B cell (primary cell): Measurements from ENCODE around the gene TSC22D1. TPM values are rescaled to one million over a fixed set of nuclear protein-coding genes. Genes with fewer than 3 reads are reported as not detected.
"Not testable (repeated sequence)": the region's sequence is repeated elsewhere in the genome, so short reads cannot be mapped to it uniquely, and the experiment has no call there.

Experiments used
- ATAC-seq: fragments of 200-7000 bp; cut with Tn5 transposase; one replicate; pipeline ENCODE4 v1.10.0; 2021; ENCODE audit warnings: low read depth, mild to moderate bottlenecking, moderate number of reproducible peaks, moderate library complexity
- CTCF ChIA-PET: fragments of 350-600 bp; sonication (Branson Sonifier 250); formaldehyde crosslinking; loops from one replicate; lab custom pipeline; 2021; ENCODE audit warnings: antibody characterized with exemption, inconsistent platforms; lab: Charles Lee
- POLR2A ChIA-PET: fragments of 350-600 bp; sonication (Branson Sonifier 250); formaldehyde crosslinking; loops from one replicate; lab custom pipeline; 2021; ENCODE audit warnings: antibody characterized with exemption; lab: Charles Lee
- DNase-seq: peaks from one replicate; pipeline ENCODE4 v3.0.0; 2013
- H2AFZ ChIP-seq: 2 replicates; pipeline ENCODE4 v1.6.1; 2012; ENCODE audit warnings: mild to moderate bottlenecking, low read depth, low read length; ENCODE audit not compliant: insufficient read depth, poor library complexity, severe bottlenecking
- H3K27ac ChIP-seq, 2 donors: 1 replicate in 1 of 2; 2 replicates in 1 of 2; pipeline ENCODE4 v1.5.1; 2012 to 2013; ENCODE audit warnings: low read length in 2 of 2, mild to moderate bottlenecking in 2 of 2, moderate library complexity in 1 of 2
- H3K27me3 ChIP-seq, 4 experiments: fragments of 200-600 bp in 1 of 4; sonication (generic) in 1 of 4; replicated peaks in 1 of 4; 1 replicate in 2 of 4; 2 replicates in 2 of 4; pipeline versions ENCODE4 v1.6.1 to v1.7.0; 2013 to 2016; ENCODE audit warnings: low read length in 3 of 4, mild to moderate bottlenecking in 2 of 4, mixed read lengths in 1 of 4, moderate library complexity in 1 of 4; ENCODE audit not compliant: insufficient read depth in 4 of 4, control insufficient read depth in 3 of 4; ENCODE audit errors: control extremely low read depth in 1 of 4
- H3K36me3 ChIP-seq, 2 experiments: replicated peaks in 1 of 2; 1 replicate in 1 of 2; 2 replicates in 1 of 2; pipeline versions ENCODE4 v1.6.1 to v1.7.1; 2013; ENCODE audit warnings: low read length in 1 of 2; ENCODE audit not compliant: insufficient read depth in 2 of 2, control insufficient read depth in 1 of 2; ENCODE audit errors: control extremely low read depth in 1 of 2, extremely low read depth in 1 of 2
- H3K4me1 ChIP-seq, 2 donors: fragments of 200-600 bp in 1 of 2; sonication (generic) in 1 of 2; 1 replicate in 1 of 2; 2 replicates in 1 of 2; pipeline versions ENCODE4 v1.5.1 to v1.6.1; 2013 to 2017; ENCODE audit warnings: low read length in 2 of 2; ENCODE audit not compliant: control insufficient read depth in 2 of 2, insufficient read depth in 2 of 2
- H3K4me2 ChIP-seq: replicated peaks from 2 replicates; pipeline ENCODE3; 2012; ENCODE audit warnings: mild to moderate bottlenecking, low read depth, low read length; ENCODE audit not compliant: poor library complexity, severe bottlenecking
- H3K4me3 ChIP-seq, 5 experiments: fragments of 200-600 bp in 1 of 5; sonication (generic) in 1 of 5; 1 replicate in 3 of 5; 2 replicates in 2 of 5; pipeline versions ENCODE4 v1.5.1 to v1.7.0; 2011 to 2016; ENCODE audit warnings: low read length in 4 of 5, mild to moderate bottlenecking in 4 of 5, low read depth in 2 of 5, control low read depth in 1 of 5, moderate library complexity in 1 of 5; ENCODE audit not compliant: insufficient read depth in 1 of 5; ENCODE audit errors: control extremely low read depth in 1 of 5, extremely low read depth in 1 of 5
- H3K79me2 ChIP-seq: fragments of 200-600 bp; sonication (generic); one replicate; pipeline ENCODE4 v1.6.0; 2016; ENCODE audit warnings: low read length; ENCODE audit not compliant: control insufficient read depth, insufficient read depth
- H3K9ac ChIP-seq: fragments of 200-600 bp; sonication (generic); 2 replicates; pipeline ENCODE4 v1.6.1; 2017; ENCODE audit warnings: mild to moderate bottlenecking, low read length, moderate library complexity
- H3K9me3 ChIP-seq, 3 donors: one replicate each; pipeline versions ENCODE4 v1.6.1 to v1.7.1; 2013; ENCODE audit warnings: low read length in 2 of 3; ENCODE audit not compliant: control insufficient read depth in 2 of 3, insufficient read depth in 1 of 3; ENCODE audit errors: control extremely low read depth in 1 of 3
- H4K20me1 ChIP-seq: 2 replicates; pipeline ENCODE4 v1.6.0; 2012; ENCODE audit warnings: mild to moderate bottlenecking, low read length; ENCODE audit not compliant: insufficient read depth, control insufficient read depth, poor library complexity, severe bottlenecking
- H3K27ac Mint-ChIP-seq: one replicate; pipeline ENCODE4 v1.8.0; 2021; ENCODE audit warnings: mixed read lengths
- H3K27me3 Mint-ChIP-seq: one replicate; pipeline ENCODE4 v1.8.0; 2021; ENCODE audit warnings: mixed read lengths
- H3K4me1 Mint-ChIP-seq: one replicate; pipeline ENCODE4 v1.8.0; 2021; ENCODE audit warnings: mixed read lengths
- H3K4me3 Mint-ChIP-seq: one replicate; pipeline ENCODE4 v1.8.0; 2021; ENCODE audit warnings: mixed read lengths
- H3K9me3 Mint-ChIP-seq: one replicate; pipeline ENCODE4 v1.8.0; 2022; ENCODE audit warnings: mixed read lengths; ENCODE audit not compliant: insufficient read depth
- EZH2 ChIP-seq: IDR thresholded peaks from 2 replicates; pipeline ENCODE4 v1.6.1; 2012; ENCODE audit warnings: borderline replicate concordance, low read depth, mild to moderate bottlenecking, moderate library complexity, low read length; ENCODE audit not compliant: insufficient read depth, poor library complexity, severe bottlenecking
- WGBS: methylation state at CpG from one replicate; pipeline ENCODE4 v1.1.5; 2013; ENCODE audit warnings: missing lambda C conversion rate; ENCODE audit not compliant: insufficient coverage; 5-methylcytosine and 5-hydroxymethylcytosine counted together
- intact Hi-C: fragments of 100-400 bp; cut with micrococcal nuclease; formaldehyde crosslinking; loops from one replicate; pipeline ENCODE4 v1.10.0; 2022
- polyA plus RNA-seq: library from polyadenylated mRNA; depleted of rRNA; stranded (reverse); fragments of >200 nt; gene quantifications from 2 replicates; pipeline ENCODE4 v1.2.3, GENCODE V29; 2012
- total RNA-seq, 2 donors: library from RNA; stranded (reverse); fragments of 120-200 nt in 1 of 2; gene quantifications; 1 replicate in 1 of 2; 2 replicates in 1 of 2; pipeline versions ENCODE4 v1.2.3 to v1.2.4, GENCODE V29; 2013 to 2022
- TF ChIP-seq, protein P1 (sequence below): fragments of 200-600 bp; IDR thresholded peaks from one replicate; pipeline ENCODE4 v1.8.0; 2022; ENCODE audit warnings: antibody characterized with exemption, mild to moderate bottlenecking

TSC22D1 gene
- total and polyA plus RNA-seq, 2 donors (not counting 1 experiment from before 2014, with no cell fraction given), result 7.0 to 36.6 TPM

DNA sequence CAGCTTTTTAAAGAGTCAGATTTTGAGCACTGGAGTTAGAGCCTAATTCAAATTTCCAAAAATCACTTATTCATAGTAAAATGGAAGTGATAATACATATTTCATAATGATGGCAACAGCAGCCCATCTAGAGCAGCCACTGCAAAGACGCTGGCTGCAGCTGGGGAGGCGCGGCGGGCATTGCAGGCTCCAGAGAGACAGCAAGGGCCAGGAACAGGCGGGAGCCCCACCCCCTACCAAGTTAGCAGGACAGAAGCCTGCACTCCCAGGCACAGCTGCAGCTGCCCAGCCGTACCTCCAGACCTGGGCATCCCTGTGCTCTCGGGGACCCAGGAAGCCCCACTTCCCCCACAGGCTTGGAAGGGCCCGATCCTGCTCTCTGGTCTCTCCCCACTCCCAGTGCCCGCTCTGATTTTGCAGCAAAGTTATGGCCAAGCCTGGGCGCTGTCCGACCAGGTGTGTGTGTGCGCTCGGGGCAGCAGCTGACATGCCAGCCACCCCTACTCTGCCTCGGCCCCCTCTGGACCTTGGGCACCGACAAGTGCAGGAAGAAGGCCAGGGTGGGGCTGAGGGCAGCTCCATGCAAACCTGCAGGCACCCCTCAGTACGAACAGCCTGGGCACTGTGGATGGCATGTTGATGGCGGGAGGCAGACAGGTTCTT lies 117.7 kb downstream of the TSC22D1 start:
- Mint-ChIP-seq H3K4me1 (no peaks in the 10 kb centered on the region), H3K9me3 (peaks cover 2% of the 10 kb centered on the region), H3K27ac (no peak overlapping the region), H3K27me3 (no peaks in the 10 kb centered on the region), H3K4me3 (no peak overlapping the region)
- H3K27me3 ChIP-seq, result no peaks in the 10 kb centered on the region
- no peak overlapping the region for H3K4me3 ChIP-seq
- H2AFZ ChIP-seq, result no peak overlapping the region
- no peak overlapping the region for H3K27ac ChIP-seq
- H3K4me1 ChIP-seq, result no peaks in the 10 kb centered on the region
- DNase-seq (no peak), ATAC-seq (no peak)
- intact Hi-C loops, result no loop called here
- H4K20me1 ChIP-seq, result no peaks in the 10 kb centered on the region
- POLR2A ChIA-PET, result no interaction called here
- no peak overlapping the region for H3K9ac ChIP-seq
- peaks cover 0 to 12% (median 0%) of the 10 kb centered on the region in 3 donors for H3K9me3 ChIP-seq
- CTCF ChIA-PET, result interaction anchor here (1.1 kb wide), 2 partner anchors 17 to 20 kb away, joined by 3 to 4 read pairs; no protein-coding TSS in a partner anchor
- 98% methylated on average over 17 of the region's 17 CpGs for WGBS
- no peaks in the 10 kb centered on the region for H3K79me2 ChIP-seq
- H3K4me2 ChIP-seq, result no peak overlapping the region
- TF ChIP-seq EZH2, result no peak
- TF ChIP-seq, protein P1, sequence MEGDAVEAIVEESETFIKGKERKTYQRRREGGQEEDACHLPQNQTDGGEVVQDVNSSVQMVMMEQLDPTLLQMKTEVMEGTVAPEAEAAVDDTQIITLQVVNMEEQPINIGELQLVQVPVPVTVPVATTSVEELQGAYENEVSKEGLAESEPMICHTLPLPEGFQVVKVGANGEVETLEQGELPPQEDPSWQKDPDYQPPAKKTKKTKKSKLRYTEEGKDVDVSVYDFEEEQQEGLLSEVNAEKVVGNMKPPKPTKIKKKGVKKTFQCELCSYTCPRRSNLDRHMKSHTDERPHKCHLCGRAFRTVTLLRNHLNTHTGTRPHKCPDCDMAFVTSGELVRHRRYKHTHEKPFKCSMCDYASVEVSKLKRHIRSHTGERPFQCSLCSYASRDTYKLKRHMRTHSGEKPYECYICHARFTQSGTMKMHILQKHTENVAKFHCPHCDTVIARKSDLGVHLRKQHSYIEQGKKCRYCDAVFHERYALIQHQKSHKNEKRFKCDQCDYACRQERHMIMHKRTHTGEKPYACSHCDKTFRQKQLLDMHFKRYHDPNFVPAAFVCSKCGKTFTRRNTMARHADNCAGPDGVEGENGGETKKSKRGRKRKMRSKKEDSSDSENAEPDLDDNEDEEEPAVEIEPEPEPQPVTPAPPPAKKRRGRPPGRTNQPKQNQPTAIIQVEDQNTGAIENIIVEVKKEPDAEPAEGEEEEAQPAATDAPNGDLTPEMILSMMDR, result no peak
- no peaks in the 10 kb centered on the region for H3K36me3 ChIP-seq

- H3K27ac Mint-ChIP-seq, ATAC-seq, H3K9me3 Mint-ChIP-seq, intact Hi-C loops, DNase-seq, H3K9ac ChIP-seq, H4K20me1 ChIP-seq, H3K4me3 Mint-ChIP-seq, H3K27ac ChIP-seq, POLR2A ChIA-PET, H3K4me2 ChIP-seq, H3K79me2 ChIP-seq, H3K27me3 Mint-ChIP-seq, H3K27me3 ChIP-seq, H3K4me1 ChIP-seq, H2AFZ ChIP-seq, H3K4me3 ChIP-seq, H3K4me1 Mint-ChIP-seq, H3K36me3 ChIP-seq: not testable (repeated sequence)
- peaks cover 0 to 12% (median 0%) of the 10 kb centered on the region in 3 donors for H3K9me3 ChIP-seq
- 99% methylated on average over 8 of the region's 11 CpGs for WGBS
- CTCF ChIA-PET, result interaction anchor here (1.2 kb wide), 1 partner anchor 548 kb away, joined by 4 read pairs; no protein-coding TSS in a partner anchor
These were observed 119.9 kb downstream of the TSC22D1 start for GRCh38 chr13:44456212-44456611.
